VCaP (cell line): Measurements from ENCODE around the gene ITPR2.
A peak's percentile ranks its signal among the peaks of the same experiment; 100 is the strongest.

ENCODE experiments used
- H3K27ac ChIP-seq: fragments of 450-650 bp; 2 replicates; pipeline ENCODE4 v1.5.1; 2017
- CTCF ChIP-seq: fragments of 450-650 bp; conservative IDR thresholded peaks from 2 replicates; pipeline ENCODE4 v1.5.1; 2017; ENCODE audit warnings: mild to moderate bottlenecking, moderate library complexity

Gene ITPR2

GRCh38 chr12:26798640-26799039, 34.4 kb downstream of the ITPR2 start:
- TF ChIP-seq CTCF, result no peak
- no peak overlapping the region for H3K27ac ChIP-seq

GRCh38 chr12:26798023-26798422, 35.0 kb downstream of the ITPR2 start:
- TF ChIP-seq CTCF, result no peak
- H3K27ac ChIP-seq, result no peak overlapping the region

- H3K27ac ChIP-seq, result peak overlapping the region; percentile 41; the same call in 1 of the 2 replicates
- no peak for TF ChIP-seq CTCF
Observed at GRCh38 chr12:26795910-26796309, 37.1 kb downstream of the ITPR2 start.

GRCh38 chr12:26791301-26791791, 41.6 kb downstream of the ITPR2 start:
- H3K27ac ChIP-seq, result peak overlapping the region; percentile 44

GRCh38 chr12:26790645-26790994, 42.4 kb downstream of the ITPR2 start:
- TF ChIP-seq CTCF, result no peak
- peak overlapping the region; percentile 44 for H3K27ac ChIP-seq

More at GRCh38 chr12:26791301-26791791, 41.6 kb downstream of the ITPR2 start:
- no peak for TF ChIP-seq CTCF

- TF ChIP-seq CTCF, result no peak
- peak overlapping the region; percentile 44 for H3K27ac ChIP-seq
Observed at GRCh38 chr12:26789731-26790644, 43.0 kb downstream of the ITPR2 start.

- no peak overlapping the region for H3K27ac ChIP-seq
- TF ChIP-seq CTCF, result no peak
Observed at GRCh38 chr12:26786865-26787514, 46.0 kb downstream of the ITPR2 start.
